Retinal pigment epithelial cell (primary cell): ENCODE measurements around the gene SDK1.
"Not testable (repeated sequence)": the region's sequence is repeated elsewhere in the genome, so short reads cannot be mapped to it uniquely, and the experiment has no call there.

ENCODE experiments used
- DNase-seq: peaks from one replicate; pipeline ENCODE4 v3.0.0-alpha.2; 2010; ENCODE audit warnings: low read depth
- H3K4me3 ChIP-seq: 2 replicates; pipeline ENCODE4 v1.5.1; 2011; ENCODE audit warnings: mild to moderate bottlenecking, low read length, control low read depth, moderate library complexity
- TF ChIP-seq, protein P1 (sequence below): conservative IDR thresholded peaks from 2 replicates; pipeline ENCODE4 v1.5.1; 2011; ENCODE audit warnings: low read depth, low read length, control low read depth, inconsistent platforms

SDK1 gene

DNA sequence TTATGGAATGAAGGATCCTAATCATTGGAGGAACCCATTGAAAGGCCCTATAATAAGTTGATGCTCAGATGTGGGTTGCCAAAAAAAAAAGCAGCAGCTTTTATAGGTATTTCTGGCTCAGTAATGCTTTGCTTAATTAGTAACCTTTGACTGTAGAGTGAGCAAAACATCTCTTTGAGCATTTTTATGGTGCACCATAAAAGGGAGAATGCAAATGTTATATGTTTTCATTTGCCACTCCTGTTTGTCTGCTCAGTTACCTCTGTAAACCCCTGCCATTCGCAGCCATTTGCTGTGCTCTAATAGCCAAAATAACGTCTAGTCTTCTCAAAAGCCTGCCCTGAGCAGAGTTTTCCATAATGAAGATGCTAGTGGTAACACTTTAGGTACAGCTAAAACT is 792.0 kb downstream of the SDK1 start:
- H3K4me3 ChIP-seq, result no peak overlapping the region
- TF ChIP-seq, protein P1, sequence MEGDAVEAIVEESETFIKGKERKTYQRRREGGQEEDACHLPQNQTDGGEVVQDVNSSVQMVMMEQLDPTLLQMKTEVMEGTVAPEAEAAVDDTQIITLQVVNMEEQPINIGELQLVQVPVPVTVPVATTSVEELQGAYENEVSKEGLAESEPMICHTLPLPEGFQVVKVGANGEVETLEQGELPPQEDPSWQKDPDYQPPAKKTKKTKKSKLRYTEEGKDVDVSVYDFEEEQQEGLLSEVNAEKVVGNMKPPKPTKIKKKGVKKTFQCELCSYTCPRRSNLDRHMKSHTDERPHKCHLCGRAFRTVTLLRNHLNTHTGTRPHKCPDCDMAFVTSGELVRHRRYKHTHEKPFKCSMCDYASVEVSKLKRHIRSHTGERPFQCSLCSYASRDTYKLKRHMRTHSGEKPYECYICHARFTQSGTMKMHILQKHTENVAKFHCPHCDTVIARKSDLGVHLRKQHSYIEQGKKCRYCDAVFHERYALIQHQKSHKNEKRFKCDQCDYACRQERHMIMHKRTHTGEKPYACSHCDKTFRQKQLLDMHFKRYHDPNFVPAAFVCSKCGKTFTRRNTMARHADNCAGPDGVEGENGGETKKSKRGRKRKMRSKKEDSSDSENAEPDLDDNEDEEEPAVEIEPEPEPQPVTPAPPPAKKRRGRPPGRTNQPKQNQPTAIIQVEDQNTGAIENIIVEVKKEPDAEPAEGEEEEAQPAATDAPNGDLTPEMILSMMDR, result no peak
- no peak for DNase-seq

DNA sequence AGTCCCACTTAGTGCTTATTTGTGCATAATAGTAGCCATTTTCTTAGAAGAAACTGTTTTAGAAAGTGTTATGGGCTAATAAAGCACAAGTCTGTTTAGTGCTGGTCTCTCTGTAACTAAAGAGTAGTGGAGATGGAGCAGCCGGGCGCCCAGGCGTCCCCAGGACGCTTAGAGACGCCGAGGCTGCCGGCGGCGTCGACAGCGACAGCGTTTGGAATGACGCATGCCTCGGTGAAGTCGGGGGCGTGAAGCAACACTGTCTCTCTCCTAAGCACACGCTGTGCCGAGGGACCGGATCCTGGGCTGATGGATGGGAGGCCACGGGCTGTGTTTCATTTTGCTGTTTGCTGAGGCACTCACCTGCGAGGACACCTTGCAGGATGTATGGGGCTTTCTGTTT is 792.4 kb downstream of the SDK1 start:
- DNase-seq, result no peak
- TF ChIP-seq, protein P1, result no peak
- no peak overlapping the region for H3K4me3 ChIP-seq

DNA sequence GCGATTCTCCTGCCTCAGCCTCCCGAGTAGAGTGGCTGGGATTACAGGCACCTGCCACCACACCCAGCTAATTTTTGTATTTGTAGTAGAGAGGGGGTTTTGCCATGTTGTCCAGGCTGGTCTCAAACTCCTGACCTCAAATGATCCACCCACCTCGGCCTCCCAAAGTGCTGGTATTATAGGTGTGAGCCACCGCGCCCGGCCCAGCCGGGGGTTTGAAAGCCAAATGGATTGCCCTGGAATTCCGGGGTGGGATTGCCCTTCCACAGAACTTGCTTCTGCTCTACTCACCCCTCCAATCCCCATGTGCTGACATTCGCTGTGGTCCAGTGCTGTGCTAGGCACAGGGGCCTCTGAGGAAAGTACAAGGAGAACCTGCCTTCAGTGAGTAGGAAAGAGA is 793.1 kb downstream of the SDK1 start:
- not testable (repeated sequence) for H3K4me3 ChIP-seq, DNase-seq

DNA sequence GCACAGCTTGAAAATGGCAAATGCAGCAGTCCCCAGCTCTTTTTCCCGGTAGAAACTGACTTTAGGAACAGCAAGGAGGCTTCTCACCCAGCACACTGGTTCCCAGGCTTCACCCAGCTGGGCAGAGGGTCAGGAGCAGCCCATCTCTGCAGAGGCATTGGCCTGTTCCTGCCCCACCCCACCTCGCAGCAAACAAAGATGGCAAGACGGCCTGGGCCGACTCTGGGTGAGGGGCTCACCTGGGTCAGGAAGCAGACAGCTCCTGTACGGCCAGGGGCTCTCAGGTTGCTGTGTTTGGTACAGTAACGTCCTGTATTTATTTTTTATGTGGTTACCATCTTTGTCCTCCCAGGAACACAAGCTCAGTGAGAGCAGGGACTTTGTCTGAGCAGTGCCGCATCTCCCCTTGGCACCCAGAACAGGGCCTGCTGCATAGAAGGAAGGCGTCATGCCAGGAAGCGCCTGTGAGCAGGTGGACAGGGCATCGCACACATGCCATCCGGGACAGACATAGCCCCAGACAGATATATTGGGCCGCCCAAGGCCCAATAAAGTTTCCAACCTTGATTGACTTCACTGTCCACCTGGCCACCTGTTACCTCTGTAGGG is 796.1 kb downstream of the SDK1 start:
- no peak overlapping the region for H3K4me3 ChIP-seq
- TF ChIP-seq, protein P1, result no peak
- no peak for DNase-seq

DNA sequence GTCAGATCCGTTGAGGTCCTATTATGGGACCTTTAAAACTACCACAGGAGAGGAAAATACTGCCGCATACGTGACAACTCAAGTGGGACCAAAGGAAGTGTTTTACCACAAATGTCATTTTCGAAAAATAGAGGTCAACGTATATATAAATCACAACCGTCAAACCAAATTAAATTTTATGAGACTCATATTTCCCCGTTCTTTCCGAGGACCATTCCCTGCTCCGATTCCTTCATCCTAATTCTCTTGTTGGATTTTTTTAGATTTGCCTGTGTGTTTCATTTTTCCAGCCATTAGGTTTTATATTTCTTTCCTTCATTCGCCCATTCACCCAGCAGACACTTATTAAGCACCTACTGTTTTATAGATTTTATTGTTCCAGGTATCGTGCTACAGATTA is 797.1 kb downstream of the SDK1 start:
- no peak overlapping the region for H3K4me3 ChIP-seq
- TF ChIP-seq, protein P1, result no peak
- DNase-seq, result no peak

DNA sequence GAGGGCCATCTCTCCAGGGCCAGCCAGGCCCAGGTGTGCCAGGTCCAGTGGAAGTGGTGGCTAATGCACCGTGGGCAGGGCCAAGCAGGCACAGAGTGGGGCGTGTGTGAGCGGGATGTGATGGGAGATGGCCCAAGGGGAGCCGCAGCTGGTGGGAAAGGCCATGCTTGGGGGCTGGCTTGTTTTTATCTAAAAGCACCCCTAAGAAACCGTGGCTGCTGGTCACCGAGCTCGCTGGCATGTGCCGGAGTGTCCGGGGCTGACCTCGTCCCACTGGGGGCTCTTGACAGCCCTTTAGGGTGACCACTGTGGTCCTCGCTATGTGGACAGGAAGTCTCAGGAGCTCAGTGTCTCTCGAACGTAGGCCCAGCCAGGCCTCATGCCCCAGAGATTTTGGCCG is 798.6 kb downstream of the SDK1 start:
- TF ChIP-seq, protein P1, result no peak
- DNase-seq, result no peak
- no peak overlapping the region for H3K4me3 ChIP-seq

DNA sequence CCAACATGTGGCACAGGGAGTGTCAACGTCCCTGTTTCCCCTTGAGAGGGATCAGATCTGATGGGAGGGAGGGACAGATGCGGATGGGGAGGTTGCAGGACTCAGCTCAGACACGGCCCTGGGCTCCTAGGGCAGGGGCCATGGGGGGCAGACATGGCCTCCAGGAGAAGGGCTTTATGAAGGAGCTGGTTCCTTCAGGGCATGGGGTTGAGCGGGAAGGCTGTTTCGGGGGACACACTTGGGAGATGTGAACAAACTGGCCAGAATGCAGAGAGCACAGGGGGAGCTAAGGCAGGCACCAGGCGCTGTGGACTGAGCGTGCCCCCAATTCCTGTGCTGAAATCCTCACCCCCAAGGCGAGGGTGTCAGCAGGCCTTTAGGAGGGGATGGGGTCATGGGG is 799.1 kb downstream of the SDK1 start:
- TF ChIP-seq, protein P1, result no peak
- DNase-seq, result no peak
- no peak overlapping the region for H3K4me3 ChIP-seq

DNA sequence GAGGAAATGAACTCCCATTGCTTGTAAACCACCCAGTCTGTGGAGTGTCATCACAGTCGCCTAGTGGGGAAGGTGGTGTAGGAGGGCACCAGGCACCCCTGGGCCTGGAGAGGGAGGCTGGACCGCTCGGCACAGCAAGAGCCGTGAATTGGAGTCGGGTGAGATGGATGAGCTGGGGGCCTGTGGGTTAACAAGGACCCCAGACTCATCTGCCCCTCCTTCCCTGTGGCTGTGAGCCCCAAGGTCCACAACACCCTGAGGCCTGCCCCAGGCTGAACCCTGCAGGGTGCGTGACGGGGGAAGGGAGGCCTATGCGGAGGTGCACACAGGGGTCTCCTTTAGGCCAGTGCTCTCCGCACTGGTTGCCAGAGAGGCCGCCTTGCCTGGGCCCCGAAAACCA is 799.6 kb downstream of the SDK1 start:
- no peak for DNase-seq
- TF ChIP-seq, protein P1, result no peak
- H3K4me3 ChIP-seq, result no peak overlapping the region
